ENCODE data around the gene ERBB4.

ERBB4 gene

GRCh38 chr2:211741966-211742365, 796.6 kb downstream of the ERBB4 start:
- no peak for TF ChIP-seq CTCF (IDR thresholded peaks at IDR 0.05; ENCODE audit: low read depth, low read length)
- H3K27ac ChIP-seq = no peak overlapping the region
- H3K9me3 ChIP-seq (ENCODE audit: severe bottlenecking) = no peaks in the 10 kb centered on the region
- no peak for DNase-seq
- no peak overlapping the region for H3K4me3 ChIP-seq (ENCODE audit: low read depth, low read length)
- no peaks in the 10 kb centered on the region for H3K27me3 ChIP-seq (ENCODE audit: insufficient read depth, low read depth, severe bottlenecking)
- H3K36me3 ChIP-seq = no peaks in the 10 kb centered on the region

- TF ChIP-seq CTCF (IDR thresholded peaks at IDR 0.05; ENCODE audit: low read depth, low read length) = no peak
- DNase-seq = no peak
- Histone ChIP-seq H3K4me3 (ENCODE audit: low read depth, low read length) (no peak overlapping the region), H3K36me3 (no peaks in the 10 kb centered on the region), H3K27me3 (ENCODE audit: insufficient read depth, low read depth, severe bottlenecking) (no peaks in the 10 kb centered on the region), H3K27ac (no peak overlapping the region), H3K9me3 (ENCODE audit: severe bottlenecking) (no peaks in the 10 kb centered on the region)
These were observed 801.3 kb downstream of the ERBB4 start for GRCh38 chr2:211737282-211737681.

GRCh38 chr2:211730215-211730614, 808.4 kb downstream of the ERBB4 start:
- TF ChIP-seq CTCF (IDR thresholded peaks at IDR 0.05; ENCODE audit: low read depth, low read length) = no peak
- Histone ChIP-seq H3K4me3 (ENCODE audit: low read depth, low read length) (no peak overlapping the region), H3K36me3 (no peaks in the 10 kb centered on the region)

GRCh38 chr2:211729433-211729832, 809.2 kb downstream of the ERBB4 start:
- Histone ChIP-seq H3K27me3 (ENCODE audit: insufficient read depth, low read depth, severe bottlenecking) (no peaks in the 10 kb centered on the region), H3K4me3 (ENCODE audit: low read depth, low read length) (no peak overlapping the region), H3K9me3 (ENCODE audit: severe bottlenecking) (no peaks in the 10 kb centered on the region), H3K36me3 (no peaks in the 10 kb centered on the region), H3K27ac (no peak overlapping the region)
- TF ChIP-seq CTCF (IDR thresholded peaks at IDR 0.05; ENCODE audit: low read depth, low read length) = no peak
- no peak for DNase-seq

More at GRCh38 chr2:211730215-211730614, 808.4 kb downstream of the ERBB4 start:
- DNase-seq = no peak
- Histone ChIP-seq H3K9me3 (ENCODE audit: severe bottlenecking) (no peaks in the 10 kb centered on the region), H3K27me3 (ENCODE audit: insufficient read depth, low read depth, severe bottlenecking) (no peaks in the 10 kb centered on the region), H3K27ac (no peak overlapping the region)

GRCh38 chr2:211724933-211725332, 813.7 kb downstream of the ERBB4 start:
- no peaks in the 10 kb centered on the region for H3K27me3 ChIP-seq (ENCODE audit: insufficient read depth, low read depth, severe bottlenecking)
- no peak overlapping the region for H3K27ac ChIP-seq
- no peak overlapping the region for H3K4me3 ChIP-seq (ENCODE audit: low read depth, low read length)
- TF ChIP-seq CTCF (IDR thresholded peaks at IDR 0.05; ENCODE audit: low read depth, low read length) = no peak
- DNase-seq = no peak
- no peaks in the 10 kb centered on the region for H3K36me3 ChIP-seq
- H3K9me3 ChIP-seq (ENCODE audit: severe bottlenecking) = no peaks in the 10 kb centered on the region

GRCh38 chr2:211723398-211723797, 815.2 kb downstream of the ERBB4 start:
- Histone ChIP-seq H3K27ac (no peak overlapping the region), H3K4me3 (ENCODE audit: low read depth, low read length) (no peak overlapping the region), H3K9me3 (ENCODE audit: severe bottlenecking) (no peaks in the 10 kb centered on the region), H3K27me3 (ENCODE audit: insufficient read depth, low read depth, severe bottlenecking) (no peaks in the 10 kb centered on the region), H3K36me3 (no peaks in the 10 kb centered on the region)
- no peak for TF ChIP-seq CTCF (IDR thresholded peaks at IDR 0.05; ENCODE audit: low read depth, low read length)
- no peak for DNase-seq
